ENCODE measurements around the gene BRD7. TPM values are rescaled to one million over a fixed set of nuclear protein-coding genes. Genes with fewer than 3 reads are reported as not detected.
"Not testable (repeated sequence)": the region's sequence is repeated elsewhere in the genome, so short reads cannot be mapped to it uniquely, and the experiment has no call there.

BRD7 gene
- total RNA-seq, 1 donor from 2014 or later = 63.9 TPM

DNA sequence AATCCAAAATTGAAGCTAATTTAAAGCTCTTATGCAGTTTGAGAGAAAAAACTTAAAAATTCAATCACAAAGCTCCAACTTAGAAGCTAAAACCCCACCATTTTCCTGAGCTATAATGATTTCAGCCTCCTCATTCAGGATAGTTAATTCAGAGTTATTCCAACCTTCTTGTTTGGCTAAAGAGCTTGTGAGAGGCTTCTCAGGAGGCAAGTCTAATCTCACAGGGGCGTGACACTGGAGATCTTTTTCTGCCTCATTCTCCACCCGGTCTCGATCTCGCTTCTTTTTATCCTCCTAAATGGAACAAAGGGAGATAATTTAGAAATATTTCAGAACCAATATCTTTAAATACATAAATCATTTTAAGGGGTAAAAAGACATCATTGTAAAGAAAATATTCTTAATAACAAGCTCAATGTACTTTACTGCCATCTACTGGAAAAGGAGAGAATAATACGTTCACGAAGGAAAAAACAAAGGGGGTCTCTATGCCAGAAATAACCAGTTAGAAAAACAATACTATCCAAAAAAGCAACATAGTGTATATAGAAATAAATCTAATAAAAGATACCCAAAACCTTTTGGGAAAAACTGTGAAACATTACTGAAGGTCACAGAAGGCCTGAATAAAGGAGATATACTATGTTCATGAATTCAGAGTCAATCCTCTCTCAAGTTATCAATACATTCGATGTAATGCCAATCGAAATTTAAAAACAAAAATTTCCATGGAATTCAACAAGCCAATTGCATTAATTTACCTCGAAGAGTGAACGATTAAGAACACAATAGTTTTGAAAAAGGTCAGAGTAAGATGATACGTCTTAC is 13.9 kb downstream of the BRD7 start:
- no peak for ATAC-seq

DNA sequence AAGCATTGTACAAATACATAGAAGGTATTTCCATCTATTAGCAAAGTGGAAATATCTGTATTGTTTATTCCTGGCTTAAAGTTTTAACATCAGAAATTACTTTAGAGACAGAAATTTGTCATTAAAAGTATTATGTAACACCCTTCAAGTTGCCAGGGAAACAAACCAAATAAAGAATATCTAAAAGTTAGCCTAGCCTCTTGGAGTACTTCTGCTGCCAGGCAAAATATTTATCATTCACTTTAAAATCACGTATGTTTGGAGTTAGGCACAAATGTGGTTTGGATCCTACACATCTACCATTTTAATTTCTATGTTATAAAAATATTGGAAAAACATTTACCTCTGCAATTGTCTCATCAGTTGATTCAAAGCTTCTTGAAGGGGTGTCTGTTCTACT is 14.7 kb downstream of the BRD7 start:
- no peak for ATAC-seq

DNA sequence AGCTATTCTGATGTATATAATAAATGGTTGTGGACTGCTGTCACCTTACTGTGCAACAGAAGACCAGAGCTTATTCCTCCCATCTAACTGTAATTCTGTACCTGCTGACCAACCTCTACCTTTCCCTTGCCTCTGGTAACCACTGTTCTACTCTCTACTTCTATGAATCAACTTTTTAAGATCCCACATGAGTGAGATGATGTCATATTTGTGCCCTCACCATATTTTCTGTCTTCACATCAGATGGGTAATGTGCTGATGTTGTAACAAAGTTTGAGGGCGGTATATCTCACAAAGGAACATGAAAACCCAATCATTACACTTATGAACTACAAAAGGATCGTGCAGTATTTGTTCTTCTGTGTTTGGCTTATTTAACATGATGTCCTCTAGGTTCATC is 16.8 kb downstream of the BRD7 start:
- ATAC-seq = no peak

DNA sequence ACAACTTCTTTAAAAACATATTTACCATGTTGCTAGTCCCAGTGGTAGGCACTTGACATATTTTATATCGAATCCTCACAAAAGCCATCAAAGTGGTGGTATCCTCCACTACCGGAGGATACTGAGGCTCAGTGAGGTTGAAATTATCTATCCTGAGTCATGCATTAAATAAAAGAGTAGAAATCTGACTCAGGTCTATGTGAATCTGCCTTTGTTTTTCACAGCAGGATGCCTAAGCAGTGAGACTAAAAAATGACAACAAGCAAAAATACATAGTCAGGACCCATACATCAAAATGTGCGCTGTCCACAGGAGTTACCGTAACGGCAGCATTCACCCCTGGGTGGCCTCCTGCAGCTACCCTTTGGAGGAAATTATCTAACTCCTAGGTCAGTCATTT is 17.7 kb downstream of the BRD7 start:
- no peak for ATAC-seq

DNA sequence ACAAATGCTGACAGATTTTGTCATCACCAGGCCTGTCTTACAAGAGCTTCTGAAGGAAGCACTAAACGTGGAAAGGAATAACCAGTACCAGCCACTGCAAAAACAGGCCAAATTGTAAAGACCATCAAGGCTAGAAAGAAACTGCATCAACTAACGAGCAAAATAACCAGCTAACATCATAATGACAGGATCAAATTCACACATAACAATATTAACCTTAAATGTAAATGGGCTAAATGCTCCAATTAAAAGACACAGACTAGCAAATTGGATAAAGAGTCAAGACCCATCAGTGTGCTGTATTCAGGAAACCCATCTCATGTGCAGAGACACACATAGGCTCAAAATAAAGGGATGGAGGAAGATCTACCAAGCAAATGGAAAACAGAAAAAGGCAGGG is 23.6 kb downstream of the BRD7 start:
- ATAC-seq = not testable (repeated sequence)

DNA sequence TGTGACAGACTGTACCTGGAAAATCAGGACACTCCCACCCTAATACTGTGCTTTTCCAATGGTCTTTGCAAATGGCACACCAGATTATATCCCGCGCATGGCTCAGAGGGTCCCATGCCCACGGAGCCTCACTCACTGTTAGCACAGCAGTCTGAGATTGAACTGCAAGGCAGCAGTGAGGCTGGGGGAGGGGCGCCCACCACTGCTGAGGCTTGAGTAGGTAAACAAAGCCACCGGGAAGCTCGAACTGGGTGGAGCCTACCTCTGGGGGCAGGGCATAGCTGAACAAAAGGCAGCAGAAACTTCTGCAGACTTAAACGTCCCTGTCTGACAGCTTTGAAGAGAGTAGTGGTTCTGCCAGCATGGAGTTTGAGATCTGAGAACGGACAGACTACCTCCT is 25.2 kb downstream of the BRD7 start:
- not testable (repeated sequence) for ATAC-seq

DNA sequence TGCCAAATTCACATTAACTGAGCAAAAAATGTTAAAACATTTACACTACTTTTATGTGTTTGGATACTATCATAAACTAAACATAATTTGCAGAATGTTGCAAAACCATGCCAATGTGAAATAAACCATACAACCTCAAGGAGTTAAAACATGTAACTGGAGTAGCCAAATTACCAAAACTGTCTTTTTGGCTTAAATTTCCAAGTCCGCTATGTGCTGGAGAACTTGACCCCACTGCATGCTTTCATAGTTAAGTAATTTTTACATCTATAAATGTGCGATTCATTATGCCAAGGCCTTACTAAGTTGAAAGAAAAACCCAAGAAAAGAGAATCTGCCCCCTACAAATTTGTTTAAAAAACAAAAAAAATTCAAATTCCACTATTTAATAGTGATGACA is 28.2 kb downstream of the BRD7 start:
- no peak for ATAC-seq

DNA sequence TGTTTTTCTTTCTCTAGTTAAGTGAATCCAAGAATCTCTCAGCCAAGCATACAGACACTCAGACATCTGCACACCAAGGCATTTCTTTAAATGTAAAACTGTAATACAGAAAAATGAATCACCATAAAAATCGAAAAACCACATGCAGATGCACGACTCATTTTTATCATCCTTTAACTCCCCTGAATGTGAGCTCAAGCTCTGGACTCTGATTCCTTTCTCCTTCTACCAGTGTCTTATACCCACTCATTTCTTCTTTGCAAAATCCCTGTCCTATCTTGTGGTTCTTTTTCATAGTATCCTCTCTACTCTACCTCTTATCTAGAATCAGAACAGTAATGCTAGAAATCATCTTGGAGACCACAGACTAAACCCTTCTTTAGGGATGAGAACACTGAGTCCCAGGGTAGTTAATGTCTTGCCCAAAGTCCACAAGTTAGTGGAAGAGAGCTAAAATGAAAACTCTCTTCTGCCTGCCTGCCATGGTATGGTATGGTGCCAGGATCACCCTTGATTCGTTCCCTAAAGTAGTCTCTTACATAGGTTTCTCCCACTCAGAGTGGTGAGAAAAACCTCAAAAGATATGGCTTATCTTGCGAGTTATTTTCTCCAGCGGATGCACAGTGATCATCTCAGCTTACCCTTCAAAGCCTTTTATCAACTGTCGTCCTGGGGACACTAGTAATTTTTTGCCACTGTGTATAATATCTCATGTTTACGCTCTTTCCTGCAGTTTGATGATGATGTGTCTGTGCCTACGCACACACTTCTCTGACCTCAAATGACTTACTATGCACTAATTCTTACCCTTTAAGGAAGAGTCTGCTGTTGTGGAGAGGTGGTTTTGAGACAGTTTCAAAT is 30.2 kb downstream of the BRD7 start:
- ATAC-seq = no peak

DNA sequence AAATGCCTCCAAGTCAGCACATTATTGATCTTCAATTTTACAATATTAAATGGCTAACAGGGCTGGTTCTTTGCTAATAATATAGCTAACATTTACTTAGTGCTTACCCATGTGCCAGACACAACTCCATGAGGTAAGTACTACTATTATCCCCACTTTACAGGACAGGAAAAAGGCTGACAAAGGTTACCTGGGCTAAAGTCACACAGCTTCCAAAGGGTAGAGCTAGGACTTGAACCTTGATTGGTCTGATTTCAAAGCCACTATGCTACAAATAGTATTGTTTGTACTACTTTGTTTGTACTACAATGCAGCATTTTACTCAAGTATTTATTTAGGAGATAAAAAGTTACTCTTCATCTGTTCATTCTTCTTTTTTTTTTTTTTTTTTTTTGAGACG is 31.9 kb downstream of the BRD7 start:
- ATAC-seq = no peak

DNA sequence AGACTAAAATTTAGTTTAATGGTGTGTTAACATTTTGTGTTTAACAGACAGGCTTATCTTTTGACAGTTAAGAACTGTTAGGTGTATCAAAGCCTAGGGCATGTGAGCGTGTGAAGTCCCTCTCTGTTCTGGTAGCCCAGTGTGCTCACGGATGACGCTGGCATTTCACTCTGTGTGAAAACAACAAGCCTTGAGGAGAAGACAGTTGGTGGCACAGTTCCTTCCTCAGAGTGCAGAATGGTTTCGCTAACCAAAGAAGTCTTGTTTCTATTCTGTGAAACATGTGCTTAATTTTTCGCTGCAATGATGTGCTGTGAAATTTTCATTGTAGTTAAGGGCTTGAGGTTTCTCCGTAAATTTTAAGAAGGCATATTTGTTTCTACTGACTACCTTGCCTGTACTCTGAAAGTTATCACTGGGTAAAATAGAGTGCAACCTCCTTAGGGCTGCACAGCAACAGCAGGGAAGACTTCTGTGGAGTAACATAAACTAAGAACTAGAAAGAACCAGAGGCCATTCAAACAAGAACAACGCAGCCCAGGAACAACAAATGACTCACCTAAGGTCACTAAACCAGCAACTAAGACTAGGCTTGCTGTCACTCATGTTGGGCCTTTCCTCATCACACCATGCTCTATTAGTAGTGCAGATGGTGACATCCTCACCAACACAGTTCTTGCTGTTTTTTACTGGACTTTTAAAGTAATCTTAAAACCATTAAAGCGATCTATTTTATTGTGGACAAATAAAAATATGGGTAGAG is 33.4 kb downstream of the BRD7 start:
- ATAC-seq = peak; percentile 67

DNA sequence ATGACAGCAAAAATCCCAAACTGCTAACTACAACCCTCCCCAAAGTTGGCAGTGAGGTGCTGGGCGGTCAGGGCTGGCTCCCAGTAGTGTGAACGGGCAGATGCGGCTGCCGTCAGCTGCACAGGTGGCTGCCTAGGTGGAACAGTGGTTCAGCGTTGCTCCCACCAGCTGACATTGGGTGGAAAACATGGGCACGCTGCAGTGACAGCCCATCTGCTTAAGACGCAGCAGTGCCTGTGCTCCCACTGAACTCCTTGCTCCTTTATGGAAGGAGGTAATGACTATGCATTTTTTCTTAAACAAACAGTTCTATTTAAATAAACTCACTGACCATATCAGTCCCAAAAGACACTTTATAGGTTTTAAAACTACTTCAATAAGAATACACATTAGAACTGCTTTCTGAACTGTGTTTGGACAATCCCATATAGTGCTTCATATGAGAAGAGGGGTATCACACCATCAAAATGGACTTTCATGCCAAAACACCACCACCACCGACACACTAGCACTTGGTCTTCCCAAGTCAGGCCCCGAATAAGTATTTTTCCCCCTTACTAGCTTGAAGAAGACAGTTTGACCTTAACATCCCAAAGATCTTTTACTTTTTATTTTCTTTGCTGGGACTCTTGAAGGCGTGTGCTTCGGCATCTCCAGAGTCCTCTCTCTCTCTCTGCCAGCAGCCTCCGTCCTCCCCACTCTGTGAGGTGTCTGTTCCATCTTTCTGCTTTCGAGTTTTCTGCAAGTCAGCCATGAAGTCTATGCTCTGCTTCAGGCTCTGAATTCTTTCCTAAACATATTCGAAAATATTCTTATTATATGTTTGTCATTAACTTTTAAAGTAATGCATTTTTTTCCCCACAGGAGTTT is 34.4 kb downstream of the BRD7 start:
- ATAC-seq = no peak

DNA sequence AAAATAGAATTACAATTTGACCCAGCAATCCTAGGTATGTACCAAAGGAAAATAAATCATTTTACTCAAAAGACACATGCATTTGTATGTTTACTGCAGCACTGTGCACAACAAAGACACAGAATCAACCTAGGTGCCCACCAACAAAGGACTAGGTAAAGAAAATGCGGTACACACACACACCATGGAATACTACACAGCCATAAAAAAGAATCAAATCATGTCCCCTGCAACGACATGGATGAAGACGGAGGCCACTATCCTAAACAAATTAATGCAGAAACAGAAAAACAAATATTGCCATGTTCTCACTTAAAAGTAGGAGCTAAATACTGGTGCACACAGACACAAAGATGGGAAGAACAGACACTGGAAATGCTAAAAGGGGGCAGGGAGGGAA is 36.2 kb downstream of the BRD7 start:
- ATAC-seq = no peak

DNA sequence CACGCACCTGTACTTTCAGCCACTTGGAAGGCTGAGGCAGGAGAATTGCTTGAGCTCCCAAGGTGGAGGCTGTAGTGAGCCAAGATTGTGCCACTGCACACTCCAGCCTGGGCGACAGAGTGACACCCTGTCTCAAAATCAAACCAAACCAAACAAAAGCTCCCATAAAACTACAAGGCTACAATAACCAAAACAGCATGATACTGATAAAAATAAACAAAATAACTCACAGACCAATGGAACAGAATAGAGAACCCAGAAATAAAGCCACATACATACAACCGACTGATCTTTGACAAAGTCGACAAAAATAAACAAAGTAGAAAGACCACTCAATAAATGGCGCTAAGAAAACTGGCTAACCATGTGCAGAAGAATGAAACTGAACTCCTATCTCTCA is 37.2 kb downstream of the BRD7 start:
- ATAC-seq = no peak

DNA sequence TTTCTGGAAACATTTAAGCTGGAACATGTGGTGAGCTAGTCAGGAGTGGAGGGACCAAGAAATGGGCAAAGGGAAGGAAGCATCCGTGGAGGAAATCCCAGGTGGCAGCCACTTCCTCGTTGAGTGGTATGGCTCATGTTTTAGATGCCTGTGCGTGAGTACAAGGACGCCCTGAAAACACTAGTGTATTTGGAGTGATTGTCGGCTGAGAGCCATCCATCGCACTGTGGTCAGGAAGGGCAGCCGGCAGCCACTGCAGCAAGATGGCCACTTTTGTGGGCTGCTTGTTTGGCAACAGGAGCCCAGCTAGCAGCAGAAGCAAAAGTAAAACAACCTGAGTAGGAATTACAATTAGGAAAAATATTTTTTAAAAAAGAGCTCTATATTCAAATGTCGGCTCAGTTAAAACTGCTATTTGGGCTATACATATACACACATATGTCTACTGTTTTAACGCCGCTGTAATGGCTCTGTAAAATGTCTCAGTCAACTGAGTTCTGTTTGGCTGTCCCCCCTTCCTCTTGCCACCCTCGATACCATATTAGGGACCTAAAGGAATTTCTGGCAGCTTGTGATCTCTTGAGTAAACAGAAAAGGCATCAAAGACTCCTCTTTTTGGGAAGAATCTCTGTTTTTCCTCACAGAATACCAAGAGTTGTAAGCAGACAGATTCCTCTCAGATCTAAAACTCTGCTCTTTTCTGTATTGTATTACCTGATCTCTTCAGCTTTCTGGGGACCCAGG is 39.2 kb downstream of the BRD7 start:
- no peak for ATAC-seq

DNA sequence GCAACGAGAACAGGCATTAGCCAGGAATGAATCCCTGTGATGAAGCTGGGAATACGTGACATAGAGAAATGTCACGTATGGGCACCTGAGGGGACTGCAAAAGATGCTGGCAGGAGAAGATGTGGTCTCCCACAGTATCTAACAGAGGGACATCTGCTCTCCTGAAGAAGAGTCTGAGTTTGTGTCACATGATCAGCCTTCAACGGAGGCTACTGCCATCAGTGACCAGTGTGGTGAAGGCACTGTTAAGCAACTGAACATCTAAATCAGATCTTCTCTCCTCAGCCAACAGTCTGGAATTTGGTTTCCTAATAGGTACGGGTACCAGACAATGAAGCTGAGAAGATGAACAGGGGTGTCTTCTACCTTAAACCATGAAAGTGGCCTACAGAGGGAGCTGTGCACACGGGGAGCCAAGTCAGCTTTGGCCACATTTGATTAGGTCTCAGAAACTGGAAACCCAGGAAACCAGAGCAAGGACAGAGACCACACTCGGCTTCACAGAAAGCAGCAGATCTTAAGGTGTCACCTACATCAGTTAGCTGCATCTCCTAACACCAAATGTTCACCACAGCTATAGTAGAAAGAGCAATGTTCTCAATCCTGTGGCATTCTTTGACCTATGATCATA is 41.8 kb downstream of the BRD7 start:
- ATAC-seq = peak; percentile 69

DNA sequence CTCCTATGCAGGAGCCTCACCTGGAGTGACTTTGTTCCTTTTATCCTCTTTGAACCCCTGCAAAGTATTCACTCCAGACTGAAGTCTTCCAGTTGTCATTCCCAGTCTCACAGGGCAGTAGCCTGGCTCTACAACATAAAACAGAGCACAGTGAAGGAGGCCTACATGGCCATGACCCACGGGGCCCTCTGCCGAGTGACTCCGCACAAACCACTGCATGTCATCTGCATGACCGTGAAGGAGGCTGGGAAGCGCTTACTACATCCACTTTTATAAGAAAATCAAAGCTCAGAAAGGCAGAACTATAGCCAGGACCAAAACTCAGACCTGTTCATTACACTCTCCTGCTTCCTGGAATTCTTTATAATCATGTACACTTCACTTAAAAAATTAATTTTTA is 42.5 kb downstream of the BRD7 start:
- ATAC-seq = no peak

DNA sequence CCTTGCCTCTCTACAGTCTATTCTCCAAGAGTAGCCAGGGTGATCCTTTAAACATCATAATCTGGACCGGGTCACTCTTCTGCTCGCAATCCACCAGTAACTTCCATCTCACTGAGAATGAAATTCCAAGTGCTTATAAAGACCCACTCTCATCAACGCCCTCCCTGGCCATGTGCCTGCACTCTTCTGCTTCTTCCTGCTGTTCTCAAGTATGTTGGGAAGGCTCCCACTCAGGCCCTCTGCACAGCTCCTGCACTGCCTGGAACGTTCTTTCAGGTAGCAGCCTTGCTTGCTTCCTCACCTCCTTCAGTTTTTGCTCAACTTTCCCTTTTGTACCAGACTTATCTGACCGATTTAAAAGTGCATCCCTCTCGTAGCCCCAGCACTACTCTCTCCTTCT is 44.4 kb downstream of the BRD7 start:
- ATAC-seq = no peak

DNA sequence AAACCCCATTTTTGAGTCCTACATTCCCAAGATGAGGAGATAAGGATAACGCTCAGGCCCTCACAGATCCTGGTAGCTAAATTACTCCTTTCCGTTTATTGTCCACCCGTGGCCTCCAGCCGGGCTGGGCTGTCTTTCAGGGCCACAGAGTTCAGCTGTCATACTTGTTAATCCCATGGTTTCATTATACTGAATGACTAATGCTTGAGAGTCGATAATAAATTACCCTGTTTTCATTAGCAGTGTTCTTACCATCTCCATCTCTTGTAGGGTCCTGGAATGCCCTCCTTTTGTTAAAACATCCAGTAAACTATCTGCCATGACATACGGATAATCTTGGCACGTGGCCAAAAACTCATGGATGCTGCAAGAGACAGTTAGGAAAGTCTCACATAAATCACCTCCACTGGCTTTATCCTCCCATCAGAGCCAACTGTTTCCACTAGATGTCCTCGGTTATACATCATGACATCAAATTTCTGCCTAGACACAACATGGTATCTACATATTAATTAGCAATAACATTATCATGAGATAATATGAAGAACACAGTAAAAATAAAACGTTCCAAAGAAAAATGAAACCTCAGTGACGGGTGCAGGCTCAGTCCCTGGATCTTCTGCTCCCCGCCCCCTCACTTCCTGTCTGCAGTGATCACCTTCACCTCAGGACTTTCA is 45.3 kb downstream of the BRD7 start:
- peak; percentile 46 for ATAC-seq

DNA sequence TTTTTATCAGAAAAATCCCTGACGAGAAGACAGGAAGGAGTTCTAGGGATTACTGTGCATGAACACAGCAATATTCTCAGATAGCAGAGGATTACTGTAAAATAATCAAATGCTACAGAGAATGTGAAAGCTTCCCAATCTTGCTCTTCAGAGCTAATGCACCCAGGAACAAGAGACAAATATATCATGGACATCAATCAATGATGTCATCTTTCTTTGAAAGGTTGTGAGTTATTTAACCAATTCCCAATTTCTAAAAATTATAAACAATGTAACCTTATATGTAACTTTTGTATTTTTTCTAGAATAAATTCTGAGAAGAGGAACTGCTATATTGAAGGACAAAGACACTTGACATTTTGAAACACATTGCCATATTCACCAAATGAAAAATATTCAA is 46.5 kb downstream of the BRD7 start:
- ATAC-seq = no peak

DNA sequence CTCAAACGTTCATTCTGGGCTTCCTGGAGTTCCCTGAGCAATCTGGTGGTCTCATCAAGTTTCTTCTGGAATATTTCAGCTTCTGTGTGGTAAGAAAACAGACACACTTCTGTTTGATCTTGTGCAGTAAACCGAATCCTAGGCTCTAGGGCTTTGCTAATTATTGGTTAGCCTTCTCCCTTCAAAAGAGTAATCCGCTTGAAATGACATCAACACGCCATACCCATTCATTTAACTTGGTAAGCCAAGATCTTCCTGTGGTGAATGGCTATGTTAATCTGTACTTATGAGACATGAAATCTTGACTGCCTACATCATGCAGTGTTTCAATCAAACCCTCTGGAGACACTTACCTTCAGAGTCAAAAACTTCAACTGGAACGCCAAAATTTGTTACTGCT is 48.5 kb downstream of the BRD7 start:
- no peak for ATAC-seq

Data from esophagus mucosa (tissue), 1 donor.